Measurements from ENCODE around the gene FBXW10. TPM values are rescaled to one million over a fixed set of nuclear protein-coding genes. Genes with fewer than 3 reads are reported as not detected.
"Not testable (repeated sequence)": the region's sequence is repeated elsewhere in the genome, so short reads cannot be mapped to it uniquely, and the experiment has no call there.

FBXW10 gene
- total RNA-seq, 3 donors from 2014 or later = 0.13 to 0.16 (median 0.16) TPM

- not testable (repeated sequence) for H3K4me3 Mint-ChIP-seq; H3K27me3 Mint-ChIP-seq (ENCODE audit: low read depth); H3K36me3 Mint-ChIP-seq (ENCODE audit: insufficient read depth); H3K4me1 Mint-ChIP-seq (ENCODE audit: low read depth); DNase-seq; ATAC-seq; H3K9me3 Mint-ChIP-seq
These were observed 10.5 kb upstream of the FBXW10 start for GRCh38 chr17:18733350-18733749.

GRCh38 chr17:18739616-18740391 is 4.0 kb upstream of the FBXW10 start:
- H3K36me3 Mint-ChIP-seq (ENCODE audit: insufficient read depth); H3K27me3 Mint-ChIP-seq (ENCODE audit: low read depth); H3K9me3 Mint-ChIP-seq; H3K4me3 Mint-ChIP-seq; ATAC-seq; H3K4me1 Mint-ChIP-seq (ENCODE audit: low read depth); DNase-seq: not testable (repeated sequence)

GRCh38 chr17:18741228-18741627 is 2.6 kb upstream of the FBXW10 start:
- not testable (repeated sequence) for ATAC-seq; H3K36me3 Mint-ChIP-seq (ENCODE audit: insufficient read depth); H3K9me3 Mint-ChIP-seq; H3K27me3 Mint-ChIP-seq (ENCODE audit: low read depth); H3K4me3 Mint-ChIP-seq; DNase-seq; H3K4me1 Mint-ChIP-seq (ENCODE audit: low read depth)

GRCh38 chr17:18744726-18745125 is 872 bp downstream of the FBXW10 start:
- not testable (repeated sequence) for H3K36me3 Mint-ChIP-seq (ENCODE audit: insufficient read depth); H3K4me1 Mint-ChIP-seq (ENCODE audit: low read depth)

GRCh38 chr17:18746551-18746950 is 2.7 kb downstream of the FBXW10 start:
- H3K4me1 Mint-ChIP-seq (ENCODE audit: low read depth); H3K36me3 Mint-ChIP-seq (ENCODE audit: insufficient read depth); DNase-seq; H3K27me3 Mint-ChIP-seq (ENCODE audit: low read depth); H3K4me3 Mint-ChIP-seq; ATAC-seq; H3K9me3 Mint-ChIP-seq: not testable (repeated sequence)

More at GRCh38 chr17:18744726-18745125, 872 bp downstream of the FBXW10 start:
- H3K9me3 Mint-ChIP-seq; DNase-seq; H3K27me3 Mint-ChIP-seq (ENCODE audit: low read depth); ATAC-seq; H3K4me3 Mint-ChIP-seq: not testable (repeated sequence)

- not testable (repeated sequence) for H3K36me3 Mint-ChIP-seq (ENCODE audit: insufficient read depth); H3K4me3 Mint-ChIP-seq; H3K4me1 Mint-ChIP-seq (ENCODE audit: low read depth); H3K9me3 Mint-ChIP-seq; H3K27me3 Mint-ChIP-seq (ENCODE audit: low read depth); ATAC-seq; DNase-seq
These were observed 3.6 kb downstream of the FBXW10 start for GRCh38 chr17:18747501-18747900.

- not testable (repeated sequence) for H3K9me3 Mint-ChIP-seq; H3K27me3 Mint-ChIP-seq (ENCODE audit: low read depth); ATAC-seq; H3K4me1 Mint-ChIP-seq (ENCODE audit: low read depth); H3K4me3 Mint-ChIP-seq; DNase-seq; H3K36me3 Mint-ChIP-seq (ENCODE audit: insufficient read depth)
These were observed 6.4 kb downstream of the FBXW10 start for GRCh38 chr17:18750242-18750641.

- not testable (repeated sequence) for H3K9me3 Mint-ChIP-seq; H3K4me3 Mint-ChIP-seq; H3K36me3 Mint-ChIP-seq (ENCODE audit: insufficient read depth); H3K4me1 Mint-ChIP-seq (ENCODE audit: low read depth); DNase-seq; H3K27me3 Mint-ChIP-seq (ENCODE audit: low read depth); ATAC-seq
These were observed 10.1 kb downstream of the FBXW10 start for GRCh38 chr17:18753829-18754409.

- not testable (repeated sequence) for H3K4me1 Mint-ChIP-seq (ENCODE audit: low read depth); DNase-seq; ATAC-seq; H3K4me3 Mint-ChIP-seq; H3K9me3 Mint-ChIP-seq; H3K36me3 Mint-ChIP-seq (ENCODE audit: insufficient read depth); H3K27me3 Mint-ChIP-seq (ENCODE audit: low read depth)
These were observed 12.1 kb downstream of the FBXW10 start for GRCh38 chr17:18755969-18756368.

GRCh38 chr17:18757368-18758044 is 13.7 kb downstream of the FBXW10 start:
- H3K27me3 Mint-ChIP-seq (ENCODE audit: low read depth); H3K4me3 Mint-ChIP-seq; H3K9me3 Mint-ChIP-seq; H3K36me3 Mint-ChIP-seq (ENCODE audit: insufficient read depth); H3K4me1 Mint-ChIP-seq (ENCODE audit: low read depth); ATAC-seq; DNase-seq: not testable (repeated sequence)

GRCh38 chr17:18758344-18758743 is 14.5 kb downstream of the FBXW10 start:
- not testable (repeated sequence) for ATAC-seq, H3K9me3 Mint-ChIP-seq

GRCh38 chr17:18760221-18760620 is 16.4 kb downstream of the FBXW10 start:
- H3K27me3 Mint-ChIP-seq (ENCODE audit: low read depth); H3K4me3 Mint-ChIP-seq; H3K4me1 Mint-ChIP-seq (ENCODE audit: low read depth); ATAC-seq; H3K9me3 Mint-ChIP-seq; H3K36me3 Mint-ChIP-seq (ENCODE audit: insufficient read depth); DNase-seq: not testable (repeated sequence)

More at GRCh38 chr17:18758344-18758743, 14.5 kb downstream of the FBXW10 start:
- not testable (repeated sequence) for H3K36me3 Mint-ChIP-seq (ENCODE audit: insufficient read depth); H3K27me3 Mint-ChIP-seq (ENCODE audit: low read depth); DNase-seq; H3K4me3 Mint-ChIP-seq; H3K4me1 Mint-ChIP-seq (ENCODE audit: low read depth)

GRCh38 chr17:18770572-18770971 is 26.7 kb downstream of the FBXW10 start:
- DNase-seq; H3K36me3 Mint-ChIP-seq (ENCODE audit: insufficient read depth); H3K4me1 Mint-ChIP-seq (ENCODE audit: low read depth); H3K27me3 Mint-ChIP-seq (ENCODE audit: low read depth); H3K9me3 Mint-ChIP-seq; H3K4me3 Mint-ChIP-seq; ATAC-seq: not testable (repeated sequence)

- DNase-seq; H3K27me3 Mint-ChIP-seq (ENCODE audit: low read depth): not testable (repeated sequence)
These were observed 27.2 kb downstream of the FBXW10 start for GRCh38 chr17:18771066-18771465.

GRCh38 chr17:18772471-18772870 is 28.6 kb downstream of the FBXW10 start:
- H3K4me1 Mint-ChIP-seq (ENCODE audit: low read depth) = no peaks in the 10 kb centered on the region
- peaks cover 9% of the 10 kb centered on the region for H3K27me3 Mint-ChIP-seq (ENCODE audit: low read depth)
- DNase-seq (no peak), ATAC-seq (no peak)
- H3K9me3 Mint-ChIP-seq = no peaks in the 10 kb centered on the region
- no peaks in the 10 kb centered on the region for H3K36me3 Mint-ChIP-seq (ENCODE audit: insufficient read depth)
- no peak overlapping the region for H3K4me3 Mint-ChIP-seq

More at GRCh38 chr17:18771066-18771465, 27.2 kb downstream of the FBXW10 start:
- H3K4me3 Mint-ChIP-seq; ATAC-seq; H3K9me3 Mint-ChIP-seq; H3K36me3 Mint-ChIP-seq (ENCODE audit: insufficient read depth); H3K4me1 Mint-ChIP-seq (ENCODE audit: low read depth): not testable (repeated sequence)

Measured in activated T-cell treated with anti-CD3 and anti-CD28 coated beads, Interleukin-2, amount 50 U/mL, for 4 hours (primary cell).